8988T (cell line): ENCODE results near the gene AGXT2.
A peak's percentile ranks its signal among the peaks of the same experiment; 100 is the strongest.
"Not testable (repeated sequence)": the region's sequence is repeated elsewhere in the genome, so short reads cannot be mapped to it uniquely, and the experiment has no call there.

ENCODE experiments used
- DNase-seq: peaks from one replicate; pipeline ENCODE4 v3.0.0; 2011

AGXT2 gene

GRCh38 chr5:35012365-35012764 is 35.4 kb downstream of the AGXT2 start:
- DNase-seq, result no peak

GRCh38 chr5:35010676-35011075 is 37.1 kb downstream of the AGXT2 start:
- DNase-seq, result no peak

GRCh38 chr5:35009657-35010056 is 38.1 kb downstream of the AGXT2 start:
- no peak for DNase-seq

GRCh38 chr5:35009019-35009418 is 38.7 kb downstream of the AGXT2 start:
- no peak for DNase-seq

GRCh38 chr5:35004771-35005170 is 43.0 kb downstream of the AGXT2 start:
- DNase-seq, result no peak

GRCh38 chr5:35004200-35004599 is 43.5 kb downstream of the AGXT2 start:
- DNase-seq, result no peak

GRCh38 chr5:35003018-35003957 is 44.5 kb downstream of the AGXT2 start:
- peak; percentile 76 for DNase-seq

GRCh38 chr5:35002459-35002858 is 45.3 kb downstream of the AGXT2 start:
- no peak for DNase-seq

- no peak for DNase-seq
Measured at GRCh38 chr5:35001842-35002241, 45.9 kb downstream of the AGXT2 start.

GRCh38 chr5:34998058-34998789 is 49.5 kb downstream of the AGXT2 start:
- no peak for DNase-seq

- DNase-seq, result no peak
Measured at GRCh38 chr5:34996261-34996660, 51.5 kb downstream of the AGXT2 start.

- no peak for DNase-seq
Measured at GRCh38 chr5:34993951-34994350, 53.8 kb downstream of the AGXT2 start.

GRCh38 chr5:34991486-34992238 is 56.1 kb downstream of the AGXT2 start:
- DNase-seq, result no peak

GRCh38 chr5:34986965-34987364 is 60.8 kb downstream of the AGXT2 start:
- DNase-seq, result no peak

- no peak for DNase-seq
Measured at GRCh38 chr5:34982823-34983222, 64.9 kb downstream of the AGXT2 start.

GRCh38 chr5:34978681-34979080 is 69.1 kb downstream of the AGXT2 start:
- no peak for DNase-seq

GRCh38 chr5:34977934-34978613 is 69.7 kb downstream of the AGXT2 start:
- DNase-seq, result no peak

GRCh38 chr5:34976347-34976746 is 71.4 kb downstream of the AGXT2 start:
- DNase-seq, result no peak

GRCh38 chr5:34971655-34972054 is 76.1 kb downstream of the AGXT2 start:
- DNase-seq, result not testable (repeated sequence)

GRCh38 chr5:34970552-34970951 is 77.2 kb downstream of the AGXT2 start:
- DNase-seq, result no peak

GRCh38 chr5:34968258-34968657 is 79.5 kb downstream of the AGXT2 start:
- no peak for DNase-seq

- no peak for DNase-seq
Measured at GRCh38 chr5:34967540-34967939, 80.2 kb downstream of the AGXT2 start.

GRCh38 chr5:34959323-34959722 is 88.4 kb downstream of the AGXT2 start:
- no peak for DNase-seq
